SIG-M5 treated with dmso at 0.1 percent for 504 hours (cell line): Measurements from ENCODE around the gene RAB11FIP5.
"Not testable (repeated sequence)": the region's sequence is repeated elsewhere in the genome, so short reads cannot be mapped to it uniquely, and the experiment has no call there.

Experiments used
- DNase-seq: peaks from one replicate; lab custom pipeline; 2025; ENCODE audit not compliant: unreplicated experiment; lab: John Stamatoyannopoulos, UW

The RAB11FIP5 gene

DNA sequence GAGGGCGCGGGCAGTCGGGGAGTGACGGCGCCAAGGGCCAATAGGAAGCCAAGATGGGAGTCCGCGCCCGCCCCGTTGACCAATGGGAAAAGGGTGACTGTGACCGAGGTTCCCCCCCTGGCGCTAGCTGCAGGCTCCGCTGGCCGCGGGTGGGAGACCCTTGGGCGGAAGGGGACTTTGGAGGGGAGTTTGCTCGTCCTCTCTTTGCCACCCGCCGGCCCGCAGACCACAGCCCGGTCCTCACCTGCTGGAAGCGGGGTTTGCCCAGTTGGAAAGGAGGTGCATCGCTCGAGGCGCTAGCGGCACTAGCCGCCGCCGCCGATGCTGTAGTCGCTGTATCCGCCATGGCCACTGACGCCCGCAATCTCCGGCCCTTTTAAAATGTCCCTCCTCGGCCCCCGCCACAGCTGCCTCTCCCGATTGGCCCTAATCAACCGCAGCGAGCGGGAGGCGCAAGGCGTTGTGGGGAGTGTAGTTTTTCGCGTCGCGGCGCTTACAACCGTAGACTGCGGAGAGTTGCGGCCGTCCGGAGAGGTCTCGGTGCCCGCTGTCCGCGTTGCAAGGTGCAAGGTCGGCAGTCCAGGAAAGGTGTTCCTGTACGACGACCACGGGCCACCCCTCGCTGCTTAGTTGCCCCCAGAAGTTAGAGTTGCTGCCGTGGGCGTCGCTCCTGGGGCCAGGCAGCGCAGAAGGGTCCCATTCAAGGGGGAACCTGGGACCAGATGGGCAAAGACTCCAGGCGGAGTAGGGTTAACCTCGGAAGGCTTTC, 41.2 kb downstream of the RAB11FIP5 start, which contains the start of gene SFXN5:
Gene SFXN5 (minus strand): TSS at position 353 of the 769 bp plus-strand sequence. CDS start 7 bp downstream, at position 346.
- peak; percentile 93 for DNase-seq

DNA sequence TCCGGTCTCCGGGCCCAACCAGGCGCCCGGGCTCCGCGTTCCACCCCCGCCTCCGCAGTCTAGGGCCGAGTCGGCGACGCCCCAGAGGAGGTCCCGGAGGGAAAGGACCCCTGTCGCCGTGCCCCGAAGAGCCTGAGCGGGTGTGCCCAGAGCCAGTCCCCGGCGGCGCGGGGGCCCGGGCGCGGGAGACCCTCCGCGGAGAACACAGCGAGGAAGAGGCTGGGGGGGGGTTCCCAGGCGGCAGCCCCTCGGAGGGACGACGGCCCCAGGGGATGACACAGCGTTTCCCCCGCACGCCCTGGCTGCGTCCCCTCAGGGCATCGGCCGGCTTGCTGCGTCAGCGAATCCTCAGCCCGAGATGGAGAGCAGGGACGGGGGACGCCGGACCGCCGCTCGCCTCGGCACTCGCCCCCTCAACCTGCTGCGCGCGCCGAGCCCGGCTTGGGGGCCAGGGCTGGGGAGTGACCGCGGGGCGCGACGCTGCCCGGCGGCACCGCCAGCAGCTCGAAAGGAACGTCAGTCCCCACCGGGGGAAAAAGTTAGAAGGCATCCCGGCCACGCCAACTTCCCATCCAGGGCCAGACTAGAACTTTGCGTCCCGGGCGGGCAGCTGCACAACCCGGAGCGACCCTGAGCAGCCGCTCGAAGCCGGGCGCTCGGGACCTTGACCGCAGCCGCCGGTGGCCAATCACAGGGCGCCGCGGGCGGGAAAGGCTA, 41.9 kb downstream of the RAB11FIP5 start:
- DNase-seq: no peak

DNA sequence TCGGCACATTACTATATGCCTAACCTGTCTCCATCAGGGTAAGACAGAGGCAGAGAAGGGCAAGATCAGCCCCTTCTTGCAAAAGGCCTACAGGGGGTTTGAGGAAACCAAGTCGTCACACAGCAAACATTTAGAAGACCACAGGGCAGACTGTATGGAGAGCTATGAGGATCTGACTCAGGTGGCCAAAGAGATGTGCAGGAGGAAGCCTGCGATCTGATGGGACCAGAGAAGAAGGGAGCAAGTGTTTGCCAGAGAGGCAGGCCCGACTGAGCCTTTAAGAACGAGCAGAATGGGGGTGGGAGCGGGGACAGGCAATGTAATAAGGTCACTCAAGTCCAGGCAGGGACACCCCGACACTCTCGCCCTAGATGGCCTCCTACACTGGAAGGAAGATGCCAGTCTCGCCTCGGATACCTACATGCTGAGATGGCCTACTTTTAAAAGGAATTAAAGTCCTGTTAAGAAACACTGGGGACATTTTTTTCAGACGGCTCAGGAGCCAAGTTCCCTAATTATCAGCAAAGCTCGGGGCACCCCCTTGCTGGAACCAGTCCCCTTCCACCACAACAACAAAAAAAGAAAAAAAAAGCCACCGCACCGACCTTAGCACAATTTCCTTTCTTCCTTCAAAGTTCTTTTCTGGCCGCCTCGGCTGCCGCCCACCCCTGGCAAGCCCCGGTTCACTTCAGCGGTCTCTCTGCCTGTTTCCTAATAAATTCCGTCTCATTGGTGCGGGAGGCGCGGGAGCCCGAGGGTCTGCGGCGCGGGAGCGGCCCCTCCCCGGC, 42.7 kb downstream of the RAB11FIP5 start:
- DNase-seq: peak; percentile 57

DNA sequence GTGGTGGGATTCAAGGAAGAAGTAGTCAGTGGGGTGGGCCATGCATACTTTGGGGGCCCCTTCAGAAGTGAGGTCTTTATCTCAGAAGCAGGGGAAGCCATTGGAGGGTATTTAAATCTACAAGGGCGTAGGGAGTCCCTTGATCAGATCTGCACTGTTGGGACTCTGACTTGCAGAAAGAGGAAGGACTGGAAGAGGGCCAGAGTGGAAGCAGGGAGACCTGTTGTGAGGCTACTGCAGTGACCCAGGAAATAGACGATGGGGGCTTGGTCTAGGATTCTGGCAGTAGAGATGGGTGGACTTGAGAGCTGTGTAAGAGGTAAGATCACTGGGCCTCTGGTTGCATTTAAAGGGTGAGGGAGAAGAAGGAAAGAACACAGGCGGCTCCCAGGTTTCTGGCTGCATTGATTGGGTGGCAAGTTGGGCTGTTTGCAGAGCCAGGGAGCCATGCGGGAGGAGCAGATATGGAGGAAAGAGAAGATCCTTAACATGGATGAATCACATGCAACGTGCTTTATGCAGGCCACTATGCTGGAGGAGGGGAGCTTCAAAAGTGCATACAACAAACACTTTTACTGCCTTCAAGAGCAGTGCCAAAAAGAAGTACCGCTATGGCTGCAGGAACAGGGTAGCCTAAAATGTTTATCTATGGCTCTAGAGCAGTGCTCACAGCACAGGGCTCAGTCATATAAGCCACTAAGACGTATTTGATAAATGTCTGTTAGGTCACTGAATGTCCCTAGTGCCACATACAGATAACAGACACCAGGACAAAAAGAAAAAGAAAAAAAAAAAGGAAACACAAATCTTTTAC, 43.5 kb downstream of the RAB11FIP5 start:
- no peak for DNase-seq

DNA sequence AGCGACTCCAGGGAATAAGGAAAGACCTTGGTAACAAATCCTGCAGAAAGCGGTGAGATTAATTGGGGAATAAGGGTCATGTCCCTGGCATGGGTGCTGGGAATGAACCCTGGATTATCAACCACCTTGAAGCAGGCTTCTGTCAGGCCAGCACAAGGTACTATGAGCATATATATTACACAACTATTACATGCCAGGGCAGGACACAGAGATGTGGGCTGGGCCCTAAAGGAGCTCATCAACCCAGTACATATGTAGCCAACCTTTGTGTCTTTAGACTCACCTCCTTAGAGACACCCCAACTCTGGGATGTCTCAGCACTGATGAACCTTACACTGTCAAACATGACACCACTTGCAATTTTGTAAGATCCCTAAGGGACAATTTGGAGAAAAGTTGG, 44.6 kb downstream of the RAB11FIP5 start:
- DNase-seq: no peak

DNA sequence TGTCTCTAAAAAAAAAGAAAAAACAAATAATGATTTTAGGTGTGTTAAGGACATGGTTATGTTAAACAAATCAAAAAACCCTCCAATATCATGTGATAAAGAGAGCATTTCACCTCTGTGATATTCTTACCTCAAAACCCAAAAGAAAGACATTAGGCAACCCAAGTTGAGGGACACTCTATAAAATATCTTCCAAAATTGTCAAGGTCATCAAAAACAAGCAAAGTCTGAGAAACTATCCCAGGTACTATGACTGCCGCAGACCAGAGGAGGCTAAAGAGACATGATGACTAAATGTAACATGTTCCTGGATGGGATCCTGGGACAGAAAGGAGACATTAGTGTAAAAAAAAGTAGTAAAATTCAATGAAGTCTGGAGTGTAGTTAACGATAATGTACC, 45.7 kb downstream of the RAB11FIP5 start:
- no peak for DNase-seq

DNA sequence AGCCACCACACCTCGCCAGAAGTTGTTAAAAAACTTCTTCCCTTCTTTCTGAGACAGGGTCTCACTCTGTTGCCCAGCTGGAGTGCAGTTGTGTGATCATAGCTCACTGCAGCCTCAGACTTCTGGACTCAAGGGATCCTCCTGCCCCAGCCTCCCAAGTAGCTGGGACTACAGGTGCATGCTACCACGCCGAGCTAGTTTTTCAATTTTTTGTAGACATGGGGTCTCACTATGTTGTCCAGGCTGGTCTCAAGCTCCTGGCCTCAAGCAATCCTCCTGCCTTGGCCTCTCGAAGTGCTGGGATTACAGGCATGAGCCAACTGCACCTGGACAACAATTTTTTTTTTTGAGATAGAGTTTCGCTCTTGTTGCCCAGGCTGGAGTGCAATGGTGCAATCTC, 47.7 kb downstream of the RAB11FIP5 start:
- DNase-seq: not testable (repeated sequence)

DNA sequence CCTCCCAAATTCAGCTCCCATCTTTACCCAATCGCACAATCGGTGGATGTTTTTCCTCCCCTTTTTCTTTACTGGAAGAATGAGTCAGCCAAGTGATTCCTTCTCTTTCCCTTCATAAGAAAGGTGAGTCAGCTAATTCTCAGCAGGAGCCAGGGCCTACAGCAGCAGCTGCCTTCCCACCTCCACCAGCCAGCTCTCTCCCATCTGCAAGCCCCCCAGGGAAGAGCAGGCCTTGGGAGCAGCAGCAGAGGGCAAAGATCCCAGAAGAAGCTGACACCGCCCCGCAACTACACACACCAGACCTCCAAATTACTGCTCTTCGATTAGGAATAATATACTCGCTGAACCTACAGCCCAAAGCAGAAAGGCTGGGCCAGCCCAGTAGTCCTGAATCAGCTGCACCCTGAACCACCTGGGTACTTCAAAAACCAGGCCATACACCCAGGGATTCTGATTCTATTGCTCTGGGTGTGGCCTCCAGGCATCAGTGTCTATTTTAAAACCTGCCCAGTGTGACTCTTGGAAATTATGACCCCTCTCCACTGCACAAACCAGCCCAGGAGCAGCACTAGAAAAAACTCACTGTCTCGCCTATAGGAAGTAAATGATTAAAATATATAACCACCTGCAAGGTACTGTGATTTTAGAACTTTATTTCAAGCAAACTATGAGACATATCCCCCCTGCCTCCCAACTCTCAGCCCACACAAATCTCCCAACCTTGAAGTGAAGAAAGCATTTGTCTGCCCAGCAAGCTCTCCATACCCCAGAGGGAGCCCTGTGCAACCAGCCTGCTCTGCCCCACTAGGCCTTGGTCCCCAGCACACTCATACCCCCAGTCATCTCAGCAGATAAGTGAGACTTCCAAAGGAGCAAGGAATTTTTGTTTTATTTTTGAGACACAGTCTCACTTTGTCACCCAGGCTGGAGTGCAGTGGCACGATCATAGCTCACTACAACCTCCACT, 48.6 kb downstream of the RAB11FIP5 start:
- DNase-seq: no peak

DNA sequence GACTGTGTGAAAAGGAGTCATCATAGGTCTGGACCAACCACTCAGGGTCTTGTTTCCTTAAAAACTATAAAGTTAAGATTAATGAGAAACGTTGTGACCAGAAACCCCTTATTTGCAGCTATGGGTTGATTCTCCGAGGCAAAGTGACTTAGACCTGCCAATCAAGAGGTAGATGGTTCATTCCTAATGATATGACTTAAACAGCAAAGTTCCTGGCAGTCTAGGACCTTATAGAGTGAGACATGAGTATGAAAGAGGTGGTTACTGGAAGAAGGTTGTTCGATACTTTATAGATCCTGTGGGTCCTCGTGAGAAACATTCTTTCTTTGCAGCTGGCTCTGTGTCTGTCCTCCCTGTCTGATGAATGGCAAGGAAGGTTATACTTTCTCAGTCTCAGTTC, 49.3 kb downstream of the RAB11FIP5 start:
- no peak for DNase-seq

DNA sequence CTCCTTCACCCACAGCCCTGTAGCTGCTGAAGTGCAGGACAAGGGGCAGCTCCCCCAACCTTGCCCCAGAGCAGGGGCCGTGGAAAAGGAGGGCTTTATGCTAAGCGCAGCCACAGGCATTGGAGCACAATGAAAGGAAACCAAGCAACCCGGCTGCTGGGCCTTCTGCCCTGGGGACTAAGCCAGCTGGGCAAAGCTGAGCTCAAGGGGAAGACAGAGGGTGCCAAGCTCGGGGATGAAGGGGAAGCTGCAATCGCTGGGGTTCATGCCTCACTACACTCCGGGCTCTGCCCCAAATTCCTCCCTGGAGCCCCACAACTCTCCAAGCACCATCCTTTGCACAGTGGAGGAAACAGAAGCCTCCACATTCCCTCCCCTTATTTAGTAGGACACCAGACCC, 53.6 kb downstream of the RAB11FIP5 start:
- no peak for DNase-seq

DNA sequence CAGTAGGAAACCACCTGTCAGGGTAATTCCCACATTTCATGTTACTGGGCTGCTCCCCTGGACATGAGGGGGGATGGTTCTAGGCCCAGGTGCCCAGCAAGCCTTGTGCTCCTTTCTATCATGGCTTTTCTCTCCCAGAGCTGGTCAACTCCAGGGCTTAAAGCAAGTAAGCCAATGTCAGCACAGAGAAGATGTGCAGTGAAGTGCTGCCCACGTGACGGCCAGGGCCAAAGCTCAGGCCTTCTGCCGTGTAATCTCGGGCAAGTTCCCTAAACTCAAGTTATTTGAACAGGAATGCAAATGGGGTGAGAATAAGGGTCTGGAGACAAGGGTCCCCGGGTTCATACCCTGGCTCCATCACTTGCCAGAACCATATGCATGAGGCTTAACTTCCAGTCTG, 57.8 kb downstream of the RAB11FIP5 start:
- no peak for DNase-seq

DNA sequence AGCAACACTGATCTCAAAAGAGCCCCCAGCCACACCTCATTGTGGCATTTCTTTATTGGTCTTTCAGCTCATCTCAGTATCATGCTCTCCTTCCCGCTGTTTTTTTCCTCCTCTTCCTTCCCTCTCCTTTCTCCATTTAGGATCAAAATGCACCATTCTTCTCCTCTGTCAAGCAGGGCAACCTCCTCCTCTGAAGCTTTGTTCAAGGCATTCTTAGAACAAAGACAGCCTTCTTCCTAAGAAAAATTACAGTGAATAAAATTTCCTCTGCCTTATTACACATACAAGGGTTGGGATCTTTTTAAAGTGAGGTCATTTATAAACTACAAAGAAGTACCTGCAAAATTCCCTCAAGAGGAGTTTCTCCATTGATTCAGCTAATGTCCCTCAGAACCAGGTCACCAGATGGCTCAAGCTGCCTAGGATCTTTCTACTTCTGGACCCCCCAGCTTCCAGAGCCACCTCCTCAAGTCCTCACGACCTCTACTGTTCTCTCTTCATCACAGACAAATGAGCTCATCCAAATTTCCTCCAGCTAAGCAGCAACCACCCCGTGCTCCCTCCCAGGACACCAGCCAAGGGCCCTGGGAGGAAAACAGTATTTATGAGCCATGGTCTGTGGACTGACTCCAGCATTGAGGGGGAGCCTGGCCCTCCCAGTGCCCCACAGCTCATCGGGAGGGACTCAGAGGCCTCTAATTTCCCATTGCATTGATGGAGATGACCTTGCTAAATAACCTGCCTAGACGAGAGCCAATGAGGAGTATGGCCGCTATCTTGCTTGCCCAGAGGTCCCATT, 59.2 kb downstream of the RAB11FIP5 start:
- DNase-seq: no peak

DNA sequence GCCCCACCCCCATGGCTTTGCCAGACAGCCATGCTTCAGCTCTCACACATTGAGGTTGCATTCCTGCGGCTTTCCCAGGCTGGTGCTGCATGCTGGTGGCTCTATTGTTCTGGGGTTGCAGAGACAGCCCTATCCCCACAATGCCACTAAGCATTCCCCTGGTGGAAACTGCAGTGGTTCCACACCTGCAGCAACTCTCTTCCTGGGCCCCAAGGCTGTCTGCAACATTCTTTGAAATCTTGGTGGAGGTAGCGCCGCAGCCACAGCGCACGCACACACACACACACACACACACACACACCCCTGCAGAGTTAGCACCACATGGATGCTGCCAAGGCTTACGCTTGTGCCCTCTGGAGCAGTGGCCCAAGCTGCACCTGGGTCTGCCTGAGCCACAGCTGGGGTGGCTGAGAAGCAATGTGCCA, 62.6 kb downstream of the RAB11FIP5 start:
- no peak for DNase-seq

DNA sequence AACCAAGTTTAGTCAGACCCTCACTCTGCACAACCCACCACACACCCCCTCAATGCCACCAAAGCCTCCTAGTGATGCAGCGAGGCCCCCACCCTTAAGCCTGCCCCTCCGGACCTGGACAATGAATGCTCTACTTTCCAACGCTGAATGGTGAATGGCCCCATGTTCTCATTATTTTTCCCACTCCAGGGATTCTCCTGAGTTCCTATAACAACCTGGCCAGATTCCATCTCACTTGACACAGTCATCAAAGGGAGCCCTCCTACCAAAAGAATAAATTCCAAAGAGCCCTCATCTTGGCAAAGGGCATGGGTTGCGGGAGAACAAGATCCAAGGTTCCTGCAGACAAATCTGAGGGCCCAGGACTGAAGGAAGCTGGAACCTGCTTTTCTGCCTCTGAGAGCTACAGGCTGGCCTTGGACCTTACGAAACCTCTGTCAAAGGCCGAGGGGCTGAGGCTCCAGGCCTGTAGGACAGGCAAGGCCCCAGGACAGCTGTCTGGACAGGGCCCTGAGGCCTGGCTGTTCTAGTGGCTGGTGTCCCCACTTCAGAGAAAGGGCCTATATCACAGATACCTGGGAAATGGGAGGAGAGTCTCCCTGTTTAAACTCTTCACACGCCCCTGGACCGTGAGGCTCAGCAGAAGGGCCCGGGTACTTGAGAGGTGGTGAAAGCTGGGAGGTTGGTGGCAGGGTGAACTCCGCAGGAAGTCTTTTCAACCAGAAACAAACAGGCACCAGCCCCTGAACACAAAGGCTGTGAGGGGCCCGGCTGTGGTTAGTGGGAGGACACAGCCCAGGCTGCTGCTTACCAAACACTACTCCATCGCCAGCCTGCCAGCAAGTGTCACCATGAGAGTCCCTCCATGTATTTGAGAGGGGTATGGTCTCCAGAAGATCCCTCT, 68.6 kb downstream of the RAB11FIP5 start:
- no peak for DNase-seq

DNA sequence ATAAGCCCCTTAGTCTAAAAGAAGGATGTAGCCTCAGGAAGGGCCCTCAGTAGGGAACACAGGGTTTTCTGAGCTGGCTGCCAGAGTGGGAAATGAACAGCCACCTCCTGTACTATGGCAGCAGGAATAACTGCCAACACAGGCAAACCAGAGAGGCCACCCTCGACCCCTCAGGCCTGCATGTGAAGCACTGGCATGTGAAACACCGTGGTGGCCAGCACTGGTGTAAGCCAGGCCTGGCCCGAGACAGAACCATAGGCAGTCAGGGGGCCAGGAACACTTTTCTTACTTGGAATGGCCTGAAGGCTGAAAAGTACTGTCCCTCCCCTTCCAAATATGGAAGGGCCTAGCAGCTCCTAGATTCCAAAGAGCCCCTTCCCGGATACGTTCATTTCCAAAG, 69.5 kb downstream of the RAB11FIP5 start:
- DNase-seq: no peak

DNA sequence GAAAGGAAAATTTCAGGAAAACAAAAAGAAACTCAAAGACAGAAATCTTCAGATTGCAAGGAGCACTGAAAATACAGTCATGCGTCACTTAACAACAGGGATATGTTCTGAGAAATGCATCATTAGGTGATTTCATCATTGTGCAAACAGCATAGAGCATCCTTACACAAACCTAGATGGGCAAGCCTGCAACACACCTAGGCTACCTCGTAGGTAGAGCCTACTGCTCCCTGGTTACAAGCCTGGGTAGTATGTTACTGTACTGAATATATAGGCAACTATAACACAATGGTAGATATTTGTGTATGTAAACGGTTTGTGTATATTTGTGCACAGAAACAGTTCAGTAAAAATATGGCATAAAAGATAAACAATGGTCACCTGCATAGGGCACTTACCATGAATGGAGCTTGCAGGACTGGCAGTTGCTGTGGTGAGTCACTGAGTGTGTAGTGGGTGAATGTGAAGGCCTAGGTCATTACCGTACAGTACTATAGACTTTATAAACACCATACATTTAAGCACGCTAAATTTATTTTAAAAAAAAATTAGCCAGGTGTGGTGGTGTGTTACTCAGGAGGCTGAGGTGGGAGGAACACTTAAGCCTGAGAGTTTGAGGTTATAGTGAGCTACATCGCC, 74.7 kb downstream of the RAB11FIP5 start:
- DNase-seq: no peak

DNA sequence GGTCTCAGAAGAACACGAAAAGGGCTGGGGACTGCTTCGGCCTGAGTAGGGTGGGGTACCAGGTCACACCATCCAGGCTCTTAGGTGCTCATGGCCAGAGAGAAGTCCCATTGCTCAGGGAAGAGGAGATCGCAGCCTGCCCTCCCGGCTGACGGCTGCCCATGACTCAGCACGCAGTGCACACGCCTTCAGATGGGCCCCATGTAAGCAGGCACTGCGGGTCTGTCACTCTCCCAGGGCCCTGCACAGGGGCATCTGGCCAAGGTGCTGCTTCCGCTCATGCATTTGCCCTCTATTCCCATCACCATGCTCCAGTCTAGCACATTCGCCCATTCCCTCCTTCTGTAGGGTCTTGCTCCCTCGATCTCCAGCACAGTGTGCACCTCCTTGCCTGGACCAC, 76.0 kb downstream of the RAB11FIP5 start:
- no peak for DNase-seq
